SU-DHL-6 (cell line): ENCODE results near the gene SYT13.

Experiments used
- H2AFZ ChIP-seq: fragments of 200-600 bp; sonication (generic); 2 replicates; pipeline ENCODE4 v1.6.1; 2014; ENCODE audit warnings: low read depth, mild to moderate bottlenecking, moderate library complexity, mixed read lengths, antibody characterized with exemption, low read length; ENCODE audit not compliant: severe bottlenecking
- H3F3A ChIP-seq: fragments of 200-600 bp; shearing (Covaris generic); 2 replicates; pipeline ENCODE4 v1.6.0; 2016; ENCODE audit warnings: antibody characterized with exemption, mild to moderate bottlenecking; ENCODE audit not compliant: insufficient read depth
- H3K27ac ChIP-seq: fragments of 200-600 bp; sonication (generic); 2 replicates; pipeline ENCODE4 v1.5.1; 2016; ENCODE audit warnings: low read depth, mild to moderate bottlenecking, low read length, moderate library complexity, mixed read lengths
- H3K27me3 ChIP-seq: fragments of 200-600 bp; sonication (generic), shearing (Covaris generic); 2 replicates; pipeline ENCODE4 v1.6.0; 2014; ENCODE audit warnings: mild to moderate bottlenecking, low read length
- H3K36me3 ChIP-seq: fragments of 200-600 bp; sonication (generic); 2 replicates; pipeline ENCODE4 v1.6.1; 2014; ENCODE audit warnings: mild to moderate bottlenecking, low read length, mixed read lengths
- H3K4me2 ChIP-seq: fragments of 300-600, 200-600 bp; shearing (Covaris generic), sonication (generic); 2 replicates; pipeline ENCODE4 v1.6.0; 2014; ENCODE audit warnings: low read length, low read depth, mild to moderate bottlenecking; ENCODE audit not compliant: poor library complexity, severe bottlenecking
- H3K4me3 ChIP-seq: fragments of 200-600 bp; sonication (generic); 2 replicates; pipeline ENCODE4 v1.5.1; 2014; ENCODE audit warnings: antibody characterized with exemption, low read length, mild to moderate bottlenecking, mixed read lengths; ENCODE audit not compliant: insufficient read depth, poor library complexity, severe bottlenecking
- H3K79me2 ChIP-seq: fragments of 200-600 bp; sonication (generic); 2 replicates; pipeline ENCODE4 v1.6.1; 2014; ENCODE audit warnings: mild to moderate bottlenecking, low read length, moderate library complexity; ENCODE audit not compliant: insufficient read depth
- H3K9ac ChIP-seq: fragments of 200-600 bp; sonication (generic); 2 replicates; pipeline ENCODE4 v1.7.0; 2014; ENCODE audit warnings: mild to moderate bottlenecking, low read length
- H3K9me2 ChIP-seq: fragments of 200-600 bp; sonication (generic); replicated peaks from 2 replicates; pipeline ENCODE4 v1.6.1; 2014; ENCODE audit warnings: low read length; ENCODE audit not compliant: insufficient read depth
- H3K9me3 ChIP-seq: fragments of 200-600 bp; sonication (generic); 2 replicates; pipeline ENCODE4 v1.6.1; 2014; ENCODE audit warnings: low read length, mixed read lengths; ENCODE audit not compliant: insufficient read depth
- H4K20me1 ChIP-seq: fragments of 200-600 bp; sonication (generic); 2 replicates; pipeline ENCODE4 v1.6.1; 2014; ENCODE audit warnings: low read depth, mild to moderate bottlenecking, antibody characterized with exemption, low read length, moderate library complexity, mixed read lengths
- EZH2phosphoT487 ChIP-seq: fragments of 200-600 bp; sonication (generic), shearing (Covaris generic); conservative IDR thresholded peaks from 2 replicates; pipeline ENCODE4 v1.6.1; 2018; ENCODE audit warnings: mild to moderate bottlenecking, antibody characterized with exemption, low read length, moderate library complexity, mixed read lengths
- TF ChIP-seq, protein P1 (sequence below): fragments of 200-600 bp; sonication (generic); IDR thresholded peaks from one replicate; pipeline ENCODE4 v1.5.1; 2017; ENCODE audit warnings: antibody characterized with exemption, mild to moderate bottlenecking, low read length, moderate library complexity; ENCODE audit not compliant: insufficient read depth, poor library complexity, severe bottlenecking

Gene SYT13

DNA sequence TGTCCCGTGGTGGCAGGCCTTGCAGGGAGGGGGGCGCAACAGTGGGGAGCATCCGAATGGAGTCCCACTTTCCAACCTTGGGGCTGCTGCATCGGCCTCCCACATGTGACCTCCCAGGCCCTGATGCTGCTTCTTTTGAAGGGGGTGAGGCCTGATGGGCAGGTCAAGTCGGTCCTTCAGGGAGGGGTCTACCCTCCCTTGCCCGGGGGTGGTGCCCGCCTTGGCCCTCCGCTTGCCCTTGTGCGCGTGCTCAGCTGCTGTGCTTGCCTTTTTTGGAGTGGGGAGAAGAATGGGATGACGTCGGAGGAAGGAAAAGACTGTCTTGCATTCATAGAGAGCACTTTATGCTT is 72.8 kb downstream of the SYT13 start:
- no peaks in the 10 kb centered on the region for H3K79me2 ChIP-seq
- H3K9me2 ChIP-seq, result no peaks in the 10 kb centered on the region
- no peak overlapping the region for H3K4me3 ChIP-seq
- H4K20me1 ChIP-seq, result no peaks in the 10 kb centered on the region
- no peak overlapping the region for H3K27ac ChIP-seq
- H3F3A ChIP-seq, result no peaks in the 10 kb centered on the region
- H3K36me3 ChIP-seq, result no peaks in the 10 kb centered on the region
- TF ChIP-seq, protein P1, sequence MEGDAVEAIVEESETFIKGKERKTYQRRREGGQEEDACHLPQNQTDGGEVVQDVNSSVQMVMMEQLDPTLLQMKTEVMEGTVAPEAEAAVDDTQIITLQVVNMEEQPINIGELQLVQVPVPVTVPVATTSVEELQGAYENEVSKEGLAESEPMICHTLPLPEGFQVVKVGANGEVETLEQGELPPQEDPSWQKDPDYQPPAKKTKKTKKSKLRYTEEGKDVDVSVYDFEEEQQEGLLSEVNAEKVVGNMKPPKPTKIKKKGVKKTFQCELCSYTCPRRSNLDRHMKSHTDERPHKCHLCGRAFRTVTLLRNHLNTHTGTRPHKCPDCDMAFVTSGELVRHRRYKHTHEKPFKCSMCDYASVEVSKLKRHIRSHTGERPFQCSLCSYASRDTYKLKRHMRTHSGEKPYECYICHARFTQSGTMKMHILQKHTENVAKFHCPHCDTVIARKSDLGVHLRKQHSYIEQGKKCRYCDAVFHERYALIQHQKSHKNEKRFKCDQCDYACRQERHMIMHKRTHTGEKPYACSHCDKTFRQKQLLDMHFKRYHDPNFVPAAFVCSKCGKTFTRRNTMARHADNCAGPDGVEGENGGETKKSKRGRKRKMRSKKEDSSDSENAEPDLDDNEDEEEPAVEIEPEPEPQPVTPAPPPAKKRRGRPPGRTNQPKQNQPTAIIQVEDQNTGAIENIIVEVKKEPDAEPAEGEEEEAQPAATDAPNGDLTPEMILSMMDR, result no peak
- TF ChIP-seq EZH2phosphoT487, result no peak
- no peak overlapping the region for H2AFZ ChIP-seq
- H3K4me2 ChIP-seq, result no peak overlapping the region
- no peaks in the 10 kb centered on the region for H3K9me3 ChIP-seq
- H3K9ac ChIP-seq, result no peak overlapping the region
- H3K27me3 ChIP-seq, result no peaks in the 10 kb centered on the region

DNA sequence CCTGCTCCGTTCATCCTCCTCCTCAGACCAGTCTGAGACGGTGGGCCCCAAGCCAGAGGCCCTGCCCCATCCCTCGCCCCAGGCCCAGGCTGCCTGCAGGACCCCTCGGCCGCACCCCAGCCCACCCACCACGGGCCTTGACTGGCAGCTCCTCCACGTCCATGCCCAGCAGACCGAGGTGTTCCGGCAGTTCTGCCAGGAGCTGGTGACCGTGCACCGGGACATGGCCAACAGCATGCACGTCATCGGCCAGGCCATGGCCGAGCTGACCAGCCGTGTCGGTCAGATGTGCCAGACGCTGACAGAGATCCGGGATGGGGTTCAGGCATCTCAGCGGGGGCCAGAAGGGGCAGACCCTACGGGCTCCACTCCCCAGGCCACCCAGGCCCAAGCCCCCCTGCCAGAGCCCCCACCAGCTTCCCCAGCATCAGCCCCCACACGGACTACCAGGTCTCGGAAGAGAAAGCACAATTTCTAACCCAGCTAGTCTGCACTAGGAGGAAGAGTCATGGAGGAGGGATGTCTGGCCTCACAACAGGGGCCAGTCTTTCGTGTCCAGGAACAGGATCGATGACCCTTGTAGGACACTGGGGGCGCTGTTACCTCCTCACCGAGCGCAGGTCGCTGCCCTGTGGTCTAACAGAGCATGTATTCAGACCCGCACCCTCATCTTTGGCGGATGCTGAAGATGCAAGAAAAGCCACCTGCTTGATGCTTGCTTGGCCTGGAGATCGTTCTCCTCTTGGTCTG is 73.4 kb downstream of the SYT13 start:
- Histone ChIP-seq H3K27ac (no peak overlapping the region), H3K4me2 (no peak overlapping the region), H3K4me3 (no peak overlapping the region), H3K27me3 (no peaks in the 10 kb centered on the region), H3K36me3 (no peaks in the 10 kb centered on the region), H3K79me2 (no peaks in the 10 kb centered on the region), H4K20me1 (no peaks in the 10 kb centered on the region), H3K9me2 (no peaks in the 10 kb centered on the region), H3K9ac (no peak overlapping the region), H3K9me3 (no peaks in the 10 kb centered on the region), H3F3A (no peaks in the 10 kb centered on the region), H2AFZ (no peak overlapping the region)
- no peak for TF ChIP-seq EZH2phosphoT487

DNA sequence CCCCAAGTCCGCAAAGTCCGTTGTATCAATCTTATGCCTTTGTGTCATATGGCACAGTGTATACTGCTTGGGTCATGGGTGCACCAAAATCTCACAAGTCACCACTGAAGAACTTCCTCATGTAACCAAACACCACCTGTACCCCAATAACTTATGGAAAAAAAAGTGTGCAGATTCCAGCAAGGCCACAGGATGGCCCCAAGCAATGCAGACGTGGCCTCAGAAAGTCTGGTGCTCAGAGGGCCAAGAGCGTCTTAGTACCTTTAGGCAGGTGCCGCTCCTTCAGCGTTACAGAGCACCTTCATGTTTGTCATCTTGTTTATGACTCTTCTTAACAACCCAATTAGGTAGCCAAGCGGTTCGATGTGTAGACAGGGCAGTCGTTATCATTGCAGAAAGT is 74.4 kb downstream of the SYT13 start:
- H3K4me2 ChIP-seq, result no peak overlapping the region
- H3K9ac ChIP-seq, result no peak overlapping the region
- no peaks in the 10 kb centered on the region for H3K9me2 ChIP-seq
- no peaks in the 10 kb centered on the region for H3K36me3 ChIP-seq
- TF ChIP-seq, protein P1, result no peak
- TF ChIP-seq EZH2phosphoT487, result no peak
- no peak overlapping the region for H2AFZ ChIP-seq
- H3K79me2 ChIP-seq, result no peaks in the 10 kb centered on the region
- H3K27ac ChIP-seq, result no peak overlapping the region
- no peaks in the 10 kb centered on the region for H3K9me3 ChIP-seq
- no peaks in the 10 kb centered on the region for H4K20me1 ChIP-seq
- H3K4me3 ChIP-seq, result no peak overlapping the region
- no peaks in the 10 kb centered on the region for H3F3A ChIP-seq
- no peaks in the 10 kb centered on the region for H3K27me3 ChIP-seq

DNA sequence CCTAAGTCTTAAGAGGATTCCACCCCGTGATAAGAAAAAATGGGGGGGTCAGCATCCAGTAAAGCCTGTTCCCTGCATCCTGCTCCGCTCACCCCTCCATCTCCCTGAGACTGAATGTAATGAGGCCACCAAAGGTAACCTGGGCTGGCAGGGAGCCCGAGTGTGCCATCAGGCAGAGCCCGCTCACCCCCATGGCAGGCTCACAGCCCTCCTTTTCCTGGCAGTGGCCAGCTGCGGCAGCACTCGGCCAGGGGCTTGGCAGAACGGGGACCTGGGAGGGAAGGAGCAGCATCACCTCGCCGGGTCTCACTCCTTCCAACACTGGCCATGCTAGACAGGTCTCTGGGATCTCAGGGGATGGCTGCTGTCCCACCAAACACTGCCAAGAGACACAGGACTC is 75.3 kb downstream of the SYT13 start:
- no peak for TF ChIP-seq EZH2phosphoT487
- TF ChIP-seq, protein P1, result no peak
- Histone ChIP-seq H3K9ac (no peak overlapping the region), H3K4me3 (no peak overlapping the region), H3K79me2 (no peaks in the 10 kb centered on the region), H3K27ac (no peak overlapping the region), H3K4me2 (no peak overlapping the region), H3K27me3 (no peaks in the 10 kb centered on the region), H3F3A (no peaks in the 10 kb centered on the region), H3K9me2 (no peaks in the 10 kb centered on the region), H2AFZ (no peak overlapping the region), H4K20me1 (no peaks in the 10 kb centered on the region), H3K9me3 (no peaks in the 10 kb centered on the region), H3K36me3 (no peaks in the 10 kb centered on the region)
